Caco-2 (cell line): ENCODE results near the gene KRT39. TPM values are rescaled to one million over a fixed set of nuclear protein-coding genes. Genes with fewer than 3 reads are reported as not detected.

Experiments used
- BruUV-seq: library from RNA; stranded (reverse); fragments of 400-500 nt; replicated peaks from 2 replicates; lab custom pipeline; 2021; lab: Mats Ljungman, UMichigan
- CTCF ChIA-PET: fragments of 300-600 bp; sonication (Branson Sonifier 250); formaldehyde crosslinking; loops from one replicate; lab custom pipeline; 2022; ENCODE audit warnings: antibody characterized with exemption; lab: Charles Lee
- POLR2A ChIA-PET: fragments of 300-600 bp; sonication (Branson Sonifier 250); formaldehyde crosslinking; loops from one replicate; lab custom pipeline; 2022; ENCODE audit warnings: antibody characterized with exemption; lab: Charles Lee
- DNase-seq, 2 experiments: peaks; one replicate each; pipeline versions ENCODE4 v3.0.0 to v3.0.0-alpha.2; 2020 to 2022
- H3K27me3 ChIP-seq: replicated peaks from 2 replicates; pipeline ENCODE4 v1.6.0; 2011; ENCODE audit warnings: low read length; ENCODE audit not compliant: control insufficient read depth, insufficient read depth
- H3K36me3 ChIP-seq: 2 replicates; pipeline ENCODE4 v1.5.1; 2011; ENCODE audit warnings: low read length; ENCODE audit not compliant: control insufficient read depth, insufficient read depth
- H3K4me1 ChIP-seq: fragments of 250-450 bp; sonication (Bioruptor Pico); 2 replicates; pipeline ENCODE4 v1.5.1; 2020; ENCODE audit warnings: mild to moderate bottlenecking
- H3K4me3 ChIP-seq: 2 replicates; pipeline ENCODE4 v1.5.1; 2011; ENCODE audit warnings: low read depth, mild to moderate bottlenecking, control low read depth, low read length
- H3K9me3 ChIP-seq: fragments of 250-450 bp; sonication (Bioruptor Pico); 2 replicates; pipeline ENCODE4 v1.5.1; 2020; ENCODE audit warnings: mild to moderate bottlenecking, moderate library complexity
- H3K27ac Mint-ChIP-seq: one replicate; pipeline ENCODE4 v1.8.0; 2022; ENCODE audit warnings: mixed read lengths; ENCODE audit not compliant: unreplicated experiment
- H3K27me3 Mint-ChIP-seq: one replicate; pipeline ENCODE4 v1.8.0; 2022; ENCODE audit warnings: mixed read lengths; ENCODE audit not compliant: insufficient read depth, unreplicated experiment
- H3K36me3 Mint-ChIP-seq: one replicate; pipeline ENCODE4 v1.8.0; 2022; ENCODE audit warnings: mild to moderate bottlenecking, mixed read lengths; ENCODE audit not compliant: insufficient read depth, unreplicated experiment
- H3K4me1 Mint-ChIP-seq: one replicate; pipeline ENCODE4 v1.8.0; 2022; ENCODE audit warnings: low read depth, mixed read lengths; ENCODE audit not compliant: unreplicated experiment
- H3K4me3 Mint-ChIP-seq: one replicate; pipeline ENCODE4 v1.8.0; 2022; ENCODE audit warnings: mild to moderate bottlenecking, moderate library complexity, mixed read lengths; ENCODE audit not compliant: unreplicated experiment
- H3K9me3 Mint-ChIP-seq: one replicate; pipeline ENCODE4 v1.8.0; 2022; ENCODE audit warnings: mixed read lengths; ENCODE audit not compliant: unreplicated experiment
- CTCF ChIP-seq, 2 experiments: fragments of 200-600 bp in 1 of 2; IDR thresholded peaks; 1 replicate in 1 of 2; 2 replicates in 1 of 2; pipeline versions ENCODE4 v1.5.1 to v1.8.0; 2011 to 2022; ENCODE audit warnings: antibody characterized with exemption in 1 of 2, control low read depth in 1 of 2, inconsistent platforms in 1 of 2, low read depth in 1 of 2, low read length in 1 of 2, mild to moderate bottlenecking in 1 of 2, moderate library complexity in 1 of 2; ENCODE audit not compliant: insufficient read depth in 1 of 2, severe bottlenecking in 1 of 2, unreplicated experiment in 1 of 2
- intact Hi-C: fragments of 100-400 bp; cut with micrococcal nuclease; formaldehyde crosslinking; loops from one replicate; pipeline ENCODE4 v1.10.0; 2022; ENCODE audit not compliant: unreplicated experiment
- total RNA-seq: library from RNA; stranded (reverse); gene quantifications from 2 replicates; pipeline ENCODE4 v1.2.3, GENCODE V29; 2022

KRT39 gene
- total RNA-seq, 1 experiment from 2014 or later, result not detected

DNA sequence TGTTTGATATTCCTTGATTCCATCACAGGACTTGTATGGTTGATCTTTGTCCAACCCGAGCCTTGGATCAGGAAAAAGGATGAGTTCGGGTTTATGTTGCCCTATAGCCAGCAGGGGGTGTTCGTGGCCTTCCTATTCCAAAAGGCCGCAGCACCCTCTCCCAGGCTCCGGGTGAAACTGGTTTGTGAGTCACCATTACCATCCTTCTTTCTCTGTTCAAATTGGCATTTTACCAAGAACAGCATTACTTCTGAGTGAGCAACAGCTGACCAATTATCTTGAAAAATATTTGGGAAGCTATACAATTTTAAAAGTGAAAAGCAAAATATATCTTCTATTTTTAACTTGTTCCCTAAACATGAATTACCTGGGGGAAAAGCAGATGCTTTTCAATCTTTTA lies 57.4 kb downstream of the KRT39 start:
- CTCF ChIA-PET, result interaction anchor here (1.0 to 1.2 kb wide), 3 partner anchors 138 to 506 kb away, joined by 3 to 6 read pairs (median 3); partner anchors contain the start of gene KRTAP2-1
- Histone ChIP-seq H3K27me3 (no peaks in the 10 kb centered on the region), H3K9me3 (no peaks in the 10 kb centered on the region), H3K4me1 (peaks cover 32% of the 10 kb centered on the region), H3K4me3 (no peak overlapping the region), H3K36me3 (no peaks in the 10 kb centered on the region)
- peaks cover 36% of the 10 kb centered on the region for H3K4me1 Mint-ChIP-seq
- intact Hi-C loops, result loop anchor here (1.0 to 5.0 kb wide), 10 partner anchors 48 to 739 kb away; partner anchors contain the start of gene KRTAP3-1
- H3K9me3 Mint-ChIP-seq, result no peaks in the 10 kb centered on the region
- POLR2A ChIA-PET, result interaction anchor here (0.6 kb wide), 1 partner anchor 138 kb away, joined by 3 read pairs; the partner anchor contains the start of gene KRTAP2-1
- peak; percentile 89 for DNase-seq
- TF ChIP-seq CTCF (IDR thresholded peaks at IDR 0.05; ENCODE audit: insufficient read depth in 1 of 2, low read depth in 1 of 2, low read length in 1 of 2, severe bottlenecking in 1 of 2, unreplicated experiment in 1 of 2), result peak; percentile 78 to 87
- H3K4me3 Mint-ChIP-seq, result no peak overlapping the region
- BruUV-seq, result no TSS peak
- peaks cover 5% of the 10 kb centered on the region for H3K36me3 Mint-ChIP-seq
- peak overlapping the region; percentile 87 for H3K27ac Mint-ChIP-seq
- no peaks in the 10 kb centered on the region for H3K27me3 Mint-ChIP-seq

Other genes with a start within 250 kb of the KRT39 start
- not detected in 2 replicates for gene KRT25, start 211.6 kb downstream of the KRT39 start, total RNA-seq
- not detected in 2 replicates for gene KRT26, start 194.7 kb downstream of the KRT39 start, total RNA-seq
- gene KRT27, start 184.4 kb downstream of the KRT39 start, total RNA-seq, result not detected in 2 replicates
- gene KRT28, start 167.0 kb downstream of the KRT39 start, total RNA-seq, result not detected in 2 replicates
- 48.3 and 48.6 TPM in 2 replicates for gene KRT10, start 144.3 kb downstream of the KRT39 start, total RNA-seq
- gene KRT12, start 99.7 kb downstream of the KRT39 start, total RNA-seq, result not detected in 2 replicates
- 0.53 and 1.0 TPM in 2 replicates for gene KRT20, start 81.7 kb downstream of the KRT39 start, total RNA-seq
- 43.6 and 47.1 TPM in 2 replicates for gene KRT23, start 29.3 kb downstream of the KRT39 start, total RNA-seq
- gene KRT40, start 17.4 kb upstream of the KRT39 start, total RNA-seq, result not detected in 2 replicates
- not detected in 2 replicates for gene KRTAP3-3, start 27.2 kb upstream of the KRT39 start, total RNA-seq
- gene KRTAP3-2, start 33.0 kb upstream of the KRT39 start, total RNA-seq, result not detected in 2 replicates
- 7.4 and 7.9 TPM in 2 replicates for gene KRTAP3-1, start 42.2 kb upstream of the KRT39 start, total RNA-seq
- gene KRTAP1-5, start 60.3 kb upstream of the KRT39 start, total RNA-seq, result not detected in 2 replicates
- gene KRTAP1-4, start 63.2 kb upstream of the KRT39 start, total RNA-seq, result not detected in 2 replicates
- not detected in 2 replicates for gene KRTAP1-3, start 67.9 kb upstream of the KRT39 start, total RNA-seq
- not detected in 2 replicates for gene KRTAP1-1, start 74.5 kb upstream of the KRT39 start, total RNA-seq
- gene KRTAP2-1, start 80.4 kb upstream of the KRT39 start, total RNA-seq, result not detected in 2 replicates
- not detected in 2 replicates for gene KRTAP2-2, start 88.3 kb upstream of the KRT39 start, total RNA-seq
- gene KRTAP2-3, start 93.2 kb upstream of the KRT39 start, total RNA-seq, result 3.7 and 4.9 TPM in 2 replicates
- gene KRTAP2-4, start 98.9 kb upstream of the KRT39 start, total RNA-seq, result not detected in 2 replicates
- not detected in 2 replicates for gene KRTAP4-7, start 117.2 kb upstream of the KRT39 start, total RNA-seq
- gene KRTAP4-8, start 131.2 kb upstream of the KRT39 start, total RNA-seq, result not detected in 2 replicates
- gene KRTAP4-16, start 135.3 kb upstream of the KRT39 start, total RNA-seq, result not detected in 2 replicates
- gene KRTAP4-9, start 138.4 kb upstream of the KRT39 start, total RNA-seq, result not detected in 2 replicates
- gene KRTAP4-11, start 151.4 kb upstream of the KRT39 start, total RNA-seq, result not detected in 2 replicates
- gene KRTAP4-12, start 157.2 kb upstream of the KRT39 start, total RNA-seq, result not detected in 2 replicates
- not detected in 2 replicates for gene KRTAP4-6, start 173.6 kb upstream of the KRT39 start, total RNA-seq
- gene KRTAP4-5, start 182.9 kb upstream of the KRT39 start, total RNA-seq, result not detected in 2 replicates
- gene KRTAP4-4, start 193.8 kb upstream of the KRT39 start, total RNA-seq, result not detected in 2 replicates
- not detected in 2 replicates for gene KRTAP4-3, start 201.3 kb upstream of the KRT39 start, total RNA-seq
- not detected in 2 replicates for gene KRTAP4-2, start 211.3 kb upstream of the KRT39 start, total RNA-seq
- gene KRTAP4-1, start 218.0 kb upstream of the KRT39 start, total RNA-seq, result 0.49 TPM in 1 of 2 replicates, not detected in the other
- not detected in 2 replicates for gene KRTAP9-1, start 222.9 kb upstream of the KRT39 start, total RNA-seq